Fibroblast of peridontal ligament (primary cell): Measurements from ENCODE around the gene DMD.
"Not testable (repeated sequence)": the region's sequence is repeated elsewhere in the genome, so short reads cannot be mapped to it uniquely, and the experiment has no call there.

ENCODE experiments used
- DNase-seq: peaks from one replicate; pipeline ENCODE4 v3.0.0-alpha.2; 2010; ENCODE audit errors: extremely low read depth

The DMD gene

DNA sequence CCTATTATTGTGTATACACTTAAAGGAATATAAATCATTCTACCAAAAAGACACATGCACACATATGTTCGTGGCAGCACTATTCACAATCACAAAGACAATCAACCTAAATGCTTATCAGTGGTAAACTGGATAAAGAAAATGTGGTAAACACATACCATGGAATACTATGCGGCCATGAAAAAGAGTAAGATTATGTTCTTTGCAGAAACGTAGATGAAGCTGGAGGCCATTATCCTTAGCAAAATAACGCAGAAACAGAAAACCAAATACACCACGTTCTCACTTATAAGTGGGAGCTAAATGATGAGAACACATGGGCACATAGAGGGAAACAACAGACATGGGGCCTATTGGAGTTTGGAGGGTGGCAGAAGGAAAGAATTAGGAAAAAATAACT is 593.2 kb downstream of the DMD start:
- DNase-seq = no peak

DNA sequence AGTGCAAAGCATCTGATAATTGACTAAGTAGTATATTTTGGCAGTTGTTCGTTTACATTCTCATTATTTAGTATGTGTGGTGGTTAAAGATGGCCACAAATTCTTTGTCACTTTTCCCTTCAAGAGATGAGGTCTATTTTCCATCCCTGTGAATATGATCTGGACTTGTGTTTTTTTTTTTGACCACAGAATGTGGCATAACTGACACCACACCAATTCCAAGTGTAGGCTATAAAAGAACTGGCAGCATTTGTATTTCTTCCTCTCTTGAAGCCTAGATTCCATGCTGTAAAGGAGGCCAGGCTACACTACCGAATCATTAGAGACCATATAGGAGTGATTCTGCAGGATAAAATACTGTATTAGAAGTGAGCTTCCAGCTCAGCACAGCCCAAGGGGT is 596.6 kb downstream of the DMD start:
- no peak for DNase-seq

DNA sequence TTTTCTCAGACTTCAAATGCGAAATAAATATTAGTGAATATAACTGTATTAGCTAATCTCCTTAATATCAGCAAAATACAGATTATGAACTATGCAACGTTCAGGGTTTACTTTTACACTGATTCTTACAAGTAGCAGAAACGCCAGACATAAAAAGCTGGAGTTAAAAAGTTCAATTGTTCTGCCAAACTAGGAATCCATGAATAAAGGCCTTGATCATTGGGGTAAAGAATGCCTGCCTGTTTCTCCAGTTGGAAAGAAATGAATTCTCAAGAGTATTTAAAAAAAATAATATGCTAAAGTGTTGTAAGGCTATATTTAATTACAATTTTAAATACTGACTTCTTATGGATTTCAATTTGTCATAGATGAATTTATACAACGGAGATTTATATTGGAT is 612.2 kb downstream of the DMD start:
- no peak for DNase-seq

DNA sequence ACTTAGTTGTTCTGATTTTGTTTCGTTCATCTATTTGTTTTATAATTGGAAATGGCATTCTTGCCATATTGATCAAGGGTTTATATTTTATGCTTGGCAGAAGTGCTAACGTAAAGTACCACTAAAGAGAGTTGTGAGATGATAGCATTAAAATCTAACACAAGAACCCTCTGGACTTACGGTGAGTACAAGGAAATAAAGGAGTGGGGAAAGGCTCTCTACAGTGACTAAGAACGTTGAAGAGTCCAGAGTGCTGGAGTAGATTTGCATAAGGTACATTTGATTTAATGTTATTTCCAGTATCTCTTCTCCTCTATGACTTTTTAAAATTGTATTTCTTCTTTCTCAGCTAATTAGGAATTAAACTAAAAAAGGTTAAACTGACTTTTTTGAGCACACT is 612.6 kb downstream of the DMD start:
- no peak for DNase-seq

DNA sequence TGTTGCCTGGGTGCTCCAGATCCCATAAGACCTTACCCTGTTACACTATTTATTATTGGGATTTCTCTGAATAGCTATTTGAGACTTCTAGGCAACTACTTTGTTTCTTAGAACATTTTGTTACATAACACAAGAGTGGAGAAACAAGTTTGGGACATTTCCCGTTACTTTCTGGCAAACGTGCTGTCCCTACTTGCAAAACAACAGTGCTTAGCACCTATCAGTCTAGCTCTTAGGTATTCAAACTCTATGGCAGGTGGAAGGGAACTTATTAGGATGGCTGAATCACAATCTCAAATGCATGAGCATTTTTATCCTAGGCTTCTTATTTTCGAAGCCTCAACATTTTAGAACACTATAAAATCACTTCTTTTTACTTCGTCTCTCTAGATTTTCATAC is 613.6 kb downstream of the DMD start:
- no peak for DNase-seq

DNA sequence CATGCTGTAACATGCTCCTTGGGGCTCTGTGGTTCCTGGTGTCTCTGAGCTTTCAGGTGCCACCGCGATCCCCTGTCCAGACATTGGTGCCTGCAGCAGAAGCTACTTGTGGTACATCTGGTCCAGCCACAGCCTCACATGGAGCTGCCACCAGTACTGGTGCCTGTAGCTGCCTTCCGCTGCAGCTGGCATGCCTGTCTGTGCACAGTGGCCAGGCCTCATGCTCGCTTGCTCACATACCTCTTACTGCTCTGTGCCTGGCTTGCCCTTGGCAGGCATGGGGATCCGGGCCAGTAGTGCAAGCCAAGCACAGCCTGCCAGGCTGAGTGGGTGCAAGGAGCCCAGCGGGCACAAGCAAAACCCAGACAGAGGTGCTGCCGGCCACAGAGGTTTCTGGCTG is 618.6 kb downstream of the DMD start:
- DNase-seq = no peak

DNA sequence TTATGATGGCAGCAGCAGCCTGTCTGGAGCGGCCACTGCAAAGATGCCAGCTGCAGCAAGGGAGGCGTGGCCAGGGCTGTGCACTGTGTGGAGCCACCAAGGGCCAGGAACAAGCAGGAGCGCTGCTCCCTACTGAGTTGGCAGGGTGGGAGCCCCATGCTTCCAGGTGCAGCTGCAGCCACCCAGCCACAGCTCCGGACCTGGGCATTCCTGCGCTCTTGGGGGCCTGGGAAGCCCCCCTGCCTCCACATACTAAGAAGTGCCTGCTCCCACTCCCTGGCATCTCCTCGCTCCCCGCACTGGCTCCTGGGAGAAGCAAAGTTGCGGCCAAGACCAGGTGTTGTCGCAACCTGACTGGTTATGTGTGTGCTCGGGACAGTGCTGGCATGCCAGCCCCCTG is 619.8 kb downstream of the DMD start:
- DNase-seq = no peak

DNA sequence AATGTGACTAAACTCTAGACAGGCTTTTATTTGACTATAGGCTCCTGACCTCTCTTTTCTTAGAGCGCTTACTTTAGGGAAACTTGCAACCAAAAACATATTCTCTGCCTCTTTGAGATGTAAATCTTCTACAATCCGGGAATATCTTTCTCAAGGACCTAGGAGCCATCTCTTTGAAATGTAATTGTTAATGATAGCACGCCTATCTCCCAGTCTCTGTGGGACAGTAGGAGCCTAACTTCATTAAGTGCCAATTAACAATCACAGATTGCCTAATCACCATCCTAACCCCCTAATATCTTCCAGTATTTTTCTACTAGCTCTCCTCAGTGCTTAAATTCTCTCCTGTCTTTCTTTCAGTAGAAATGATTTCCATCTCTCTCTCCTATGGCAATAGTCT is 628.6 kb downstream of the DMD start:
- no peak for DNase-seq

DNA sequence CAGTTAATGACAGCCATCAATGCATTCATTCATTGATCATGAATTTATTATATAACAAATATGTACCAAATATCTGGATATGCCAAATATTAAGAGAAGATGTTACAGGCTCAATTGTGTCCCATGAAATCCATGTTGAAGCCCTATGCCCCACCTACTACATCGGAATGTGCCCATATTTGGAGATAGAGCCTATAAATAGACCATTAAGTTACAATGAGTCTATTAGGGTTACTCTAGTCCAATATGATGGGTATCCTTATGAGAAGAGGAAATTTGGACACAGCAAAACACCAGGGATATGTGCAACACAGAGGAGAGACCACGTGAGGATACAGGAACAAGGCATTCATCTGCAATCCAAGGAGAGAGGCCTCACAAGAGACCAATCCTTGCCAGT is 634.5 kb downstream of the DMD start:
- no peak for DNase-seq

DNA sequence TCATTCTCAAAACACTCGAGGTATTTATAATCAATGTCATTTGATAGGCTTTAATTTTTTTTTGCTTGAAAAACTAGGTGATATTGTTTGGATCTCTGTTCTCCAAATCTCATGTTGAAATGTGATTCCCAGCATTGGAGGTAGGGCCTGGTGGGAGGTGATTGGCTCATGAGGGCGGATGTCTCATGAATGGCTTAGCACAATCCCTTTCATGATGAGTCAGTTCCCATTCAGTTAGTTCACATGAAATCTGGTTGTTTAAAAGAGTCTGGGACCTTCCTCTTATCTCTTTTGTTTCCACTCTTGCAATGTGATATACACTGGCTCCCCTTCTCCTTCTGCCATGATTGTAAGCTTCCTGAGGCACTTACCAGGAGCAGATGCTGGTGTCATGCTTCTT is 638.7 kb downstream of the DMD start:
- no peak for DNase-seq

DNA sequence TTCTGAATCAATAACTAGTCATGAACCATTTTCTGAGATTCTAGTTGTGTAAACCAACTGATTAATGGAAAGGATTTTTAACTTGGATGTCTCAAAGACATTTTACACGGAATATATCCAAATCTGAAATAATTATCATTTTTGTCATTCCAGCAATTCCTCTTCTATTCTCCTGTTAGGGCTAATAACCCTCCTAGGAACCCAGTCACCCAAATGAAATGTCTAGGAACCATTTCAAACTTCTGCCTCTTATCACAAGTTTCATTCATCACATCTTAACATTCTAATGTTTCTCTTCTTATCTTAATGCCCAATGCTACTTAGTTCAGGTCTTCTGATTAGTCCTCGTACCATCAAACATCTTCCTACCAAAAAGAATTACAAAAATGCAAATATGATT is 639.8 kb downstream of the DMD start:
- no peak for DNase-seq

DNA sequence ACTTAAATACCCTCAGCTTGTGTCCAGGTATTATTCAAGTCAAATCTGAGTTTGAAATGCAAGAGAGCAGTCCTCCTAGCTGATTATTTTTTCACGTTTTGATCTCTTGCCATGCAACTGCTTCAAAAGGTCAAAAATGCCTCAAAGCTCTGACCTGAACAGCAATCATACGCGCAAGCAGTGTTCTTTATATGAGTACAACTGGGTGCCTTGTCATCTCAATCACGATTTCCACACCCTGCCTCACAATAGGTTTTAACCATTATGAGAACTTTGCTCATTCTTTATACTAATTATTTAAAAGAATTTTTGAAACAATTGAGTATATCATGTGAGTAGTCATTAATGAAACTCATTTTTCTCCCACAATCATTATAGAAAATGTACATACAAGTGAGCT is 649.1 kb downstream of the DMD start:
- DNase-seq = no peak

DNA sequence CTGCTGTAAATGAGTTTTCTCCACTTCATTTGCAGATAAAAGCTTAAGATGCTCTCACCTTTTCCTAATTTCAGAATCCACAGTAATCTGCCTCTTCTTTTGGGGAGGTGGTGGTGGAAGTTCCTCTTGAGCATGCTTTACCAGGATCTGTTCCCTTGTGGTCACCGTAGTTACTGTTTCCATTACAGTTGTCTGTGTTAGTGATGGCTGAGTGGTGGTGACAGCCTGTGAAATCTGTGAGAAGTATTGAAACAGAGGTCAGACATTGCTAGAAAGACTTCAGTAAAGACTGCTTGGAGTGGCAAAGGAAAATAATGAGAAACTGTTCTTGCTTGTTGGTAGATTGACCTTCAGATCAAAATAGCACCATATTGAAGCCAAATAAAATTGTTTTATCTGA is 666.2 kb downstream of the DMD start:
- DNase-seq = no peak

DNA sequence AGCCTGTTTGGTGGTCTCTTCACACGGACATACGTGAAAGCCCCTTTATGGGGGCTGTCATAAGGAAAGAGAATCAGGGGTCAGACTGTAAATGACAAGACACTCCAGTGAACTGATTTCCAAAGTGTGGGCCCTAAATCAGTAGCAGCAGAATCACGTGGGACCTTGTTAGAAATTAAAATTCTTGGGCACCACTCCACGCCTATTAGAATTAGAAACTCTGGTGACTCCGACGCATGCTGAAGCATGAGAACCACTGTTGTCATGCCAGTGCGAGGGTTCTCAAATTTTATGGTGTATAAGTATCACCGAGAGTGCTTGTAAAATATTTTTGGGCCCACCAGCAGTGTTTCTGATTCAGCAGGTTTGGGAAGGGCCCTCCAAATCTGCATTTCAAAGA is 672.8 kb downstream of the DMD start:
- no peak for DNase-seq

DNA sequence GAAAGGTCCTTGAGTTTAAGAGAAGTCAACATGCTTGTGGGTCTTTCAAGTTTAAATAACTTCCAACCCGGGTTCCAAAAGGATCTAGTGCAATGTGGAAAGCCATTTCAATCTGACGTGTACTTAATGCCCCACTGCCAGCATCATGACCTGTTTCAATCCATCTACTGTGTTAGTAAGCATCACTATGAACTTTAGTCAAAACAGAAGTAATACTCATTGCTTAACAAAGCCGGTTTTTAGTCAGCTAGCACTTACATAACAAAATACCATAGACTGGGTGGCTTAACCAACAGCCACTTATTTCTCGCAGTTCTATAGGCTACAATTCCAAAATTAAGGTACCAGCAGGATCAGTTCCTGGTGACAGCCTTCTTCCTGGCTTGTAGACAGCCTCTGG is 677.5 kb downstream of the DMD start:
- DNase-seq = no peak

DNA sequence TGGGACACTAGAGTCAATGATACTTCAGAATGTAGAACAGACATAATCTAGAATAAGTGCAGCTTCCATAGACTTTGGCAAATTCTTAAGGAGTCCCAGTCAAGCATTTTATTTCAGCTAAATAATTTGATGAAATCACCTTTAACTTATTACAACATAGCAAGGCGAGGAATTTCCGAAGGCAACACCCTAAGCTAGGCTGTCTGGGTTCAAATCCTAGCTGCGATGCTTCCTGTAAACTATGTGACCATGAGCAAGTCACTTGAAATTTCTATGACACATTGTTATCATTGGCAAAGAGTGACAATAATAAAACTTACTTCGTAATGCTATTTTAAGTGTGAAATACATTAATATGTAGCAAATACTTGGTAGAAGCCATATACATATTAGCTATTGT is 679.1 kb downstream of the DMD start:
- no peak for DNase-seq

DNA sequence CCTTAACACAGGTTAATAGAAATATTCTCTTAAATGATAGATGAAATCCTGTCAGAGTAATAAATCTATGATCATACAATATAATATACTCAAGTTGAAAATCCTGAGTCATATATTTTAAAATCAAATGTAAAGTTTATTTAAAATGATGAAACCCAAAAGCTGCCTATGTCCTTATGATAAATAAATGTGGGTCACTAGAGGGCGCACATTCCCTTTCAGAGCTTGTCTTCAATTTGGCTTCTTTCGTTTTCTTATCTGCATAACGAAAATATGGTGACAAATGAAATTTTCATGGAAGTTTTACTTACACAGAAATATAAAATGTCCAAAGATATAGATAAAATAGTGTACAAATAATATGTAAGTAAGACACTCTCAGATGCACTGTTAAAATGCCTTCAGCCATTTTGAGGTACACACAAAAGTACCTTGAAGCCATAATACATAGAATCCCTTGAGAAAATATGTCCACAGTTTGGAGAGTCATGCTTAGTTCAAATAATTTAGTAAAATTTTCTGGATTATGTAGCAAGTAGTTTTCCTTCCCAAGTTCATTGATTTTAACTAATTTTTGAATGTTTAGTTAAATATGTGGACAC is 680.4 kb downstream of the DMD start:
- DNase-seq = peak; percentile 8

DNA sequence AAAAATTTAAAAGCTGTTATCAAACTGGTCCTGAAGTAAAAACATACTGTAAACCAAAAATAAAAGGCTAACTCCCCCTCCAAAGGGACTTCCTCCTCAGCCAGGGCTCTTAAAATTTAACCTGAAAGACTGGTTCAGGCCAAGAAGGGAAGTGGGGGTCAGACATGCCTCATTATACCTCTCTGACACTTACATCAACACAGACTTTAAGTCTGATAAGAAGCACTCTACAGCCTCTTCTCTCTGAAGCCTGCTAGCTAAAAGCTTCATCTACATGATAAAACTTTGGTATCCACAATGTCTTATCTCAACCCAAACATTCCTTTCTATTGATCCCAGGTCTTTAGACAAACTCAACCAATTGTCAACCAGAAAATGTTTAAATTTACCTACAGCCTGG is 682.9 kb downstream of the DMD start:
- not testable (repeated sequence) for DNase-seq

DNA sequence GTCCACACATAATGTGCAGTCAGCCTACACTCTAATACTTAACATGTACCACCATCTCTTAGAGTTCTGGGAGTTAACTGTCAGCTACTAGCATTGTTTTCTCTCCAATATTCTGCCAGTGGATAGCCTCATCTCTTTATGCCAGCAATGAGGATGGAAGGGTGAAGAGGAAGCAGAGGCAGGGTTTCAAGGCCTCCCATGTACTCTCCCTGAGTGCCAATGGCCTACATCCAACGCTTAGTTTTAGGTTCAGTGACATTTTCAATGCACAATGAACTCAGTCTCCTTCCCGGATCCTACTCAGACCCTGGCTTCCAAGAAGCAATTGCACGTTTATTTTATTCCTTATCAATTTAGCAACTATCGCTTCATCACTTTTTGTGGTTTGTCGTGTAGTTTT is 686.1 kb downstream of the DMD start:
- no peak for DNase-seq

DNA sequence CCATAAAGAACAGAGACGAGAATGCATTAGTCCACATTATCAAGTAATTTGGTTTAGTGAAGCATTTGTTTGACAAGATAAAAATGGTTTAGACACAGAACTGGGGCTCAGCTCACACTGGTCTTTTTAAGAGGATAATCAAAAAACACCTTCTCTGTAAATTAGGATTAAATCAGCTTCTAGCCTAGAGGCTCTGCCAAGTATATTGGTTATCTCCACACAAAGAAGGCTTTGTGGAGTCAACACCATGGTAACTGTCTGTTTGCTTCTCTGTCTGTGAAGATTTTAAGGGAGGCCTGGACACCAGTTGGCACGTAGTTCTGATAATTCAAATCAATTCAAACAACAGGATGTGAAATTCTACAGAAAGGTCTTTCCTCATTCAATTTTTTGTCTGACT is 687.0 kb downstream of the DMD start:
- no peak for DNase-seq

DNA sequence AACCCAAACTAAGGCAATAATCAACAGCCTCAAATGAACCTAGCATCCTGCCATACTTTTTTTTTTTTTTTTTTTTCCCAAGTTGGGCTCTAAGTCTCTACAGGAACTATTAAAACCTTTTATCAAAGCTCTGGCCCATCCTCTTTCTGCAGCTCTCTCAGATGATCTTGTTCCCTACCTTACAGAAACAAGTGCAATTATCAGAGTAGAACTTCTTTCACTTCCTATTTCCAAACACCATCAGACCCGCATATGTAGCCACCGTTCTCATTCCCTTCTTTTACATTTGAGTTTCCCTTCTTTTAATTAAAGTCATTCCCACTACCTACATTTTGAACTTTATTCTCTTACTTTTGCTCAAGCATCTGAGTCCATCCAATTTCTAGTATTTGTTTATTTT is 690.6 kb downstream of the DMD start:
- no peak for DNase-seq

DNA sequence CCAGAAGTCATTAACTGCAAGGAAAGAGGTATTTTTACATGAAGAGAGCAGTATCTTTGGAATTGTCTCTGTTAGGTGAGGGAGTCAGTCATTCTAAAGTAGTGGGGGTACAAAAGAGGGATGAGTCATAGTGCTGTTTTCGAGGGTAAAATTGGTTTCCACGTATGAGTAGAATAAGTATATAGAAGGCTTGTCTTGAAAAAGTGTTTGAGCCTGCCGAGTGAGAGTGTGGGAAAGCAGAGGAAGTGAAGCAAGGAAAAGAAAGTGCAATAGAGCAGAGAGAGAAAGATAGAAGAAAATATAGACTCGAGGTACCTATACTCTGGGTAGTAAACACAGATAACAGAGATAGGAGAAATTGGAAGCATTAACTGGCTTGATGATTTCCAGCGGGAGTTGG is 696.4 kb downstream of the DMD start:
- DNase-seq = no peak

DNA sequence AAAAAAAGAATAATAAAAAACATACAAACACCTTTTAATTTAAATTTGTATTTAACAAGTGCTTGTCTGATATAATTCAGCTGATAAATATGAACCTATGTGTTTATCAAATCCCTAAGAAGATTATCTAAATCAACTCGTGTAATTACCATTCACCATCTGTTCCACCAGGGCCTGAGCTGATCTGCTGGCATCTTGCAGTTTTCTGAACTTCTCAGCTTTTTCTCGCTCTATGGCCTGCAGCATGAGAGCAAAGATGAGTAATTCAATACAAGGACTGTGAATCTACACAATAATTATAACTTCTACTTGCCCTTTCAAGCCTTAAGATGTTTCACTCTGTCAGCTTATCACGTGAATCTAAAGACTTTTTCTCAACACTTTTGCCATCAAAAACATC is 709.7 kb downstream of the DMD start:
- DNase-seq = no peak

DNA sequence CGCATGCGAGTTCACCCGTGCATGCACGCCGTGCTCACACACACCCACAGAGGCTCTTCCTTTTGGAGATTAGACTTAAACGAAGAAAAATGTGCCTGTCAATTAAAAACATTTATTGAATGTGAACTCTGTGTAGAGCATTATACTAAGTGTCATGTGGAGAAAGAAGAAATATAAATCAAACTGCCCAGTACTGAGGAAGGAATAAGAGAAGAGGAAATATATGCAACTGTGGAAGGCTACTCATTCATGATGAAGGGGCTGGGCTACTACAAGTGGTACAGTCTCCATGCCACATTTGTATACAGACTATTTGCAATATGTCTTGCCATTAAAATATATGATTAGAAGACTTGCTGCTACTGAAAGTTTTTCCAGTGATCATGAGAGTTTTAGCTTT is 714.7 kb downstream of the DMD start:
- DNase-seq = no peak

DNA sequence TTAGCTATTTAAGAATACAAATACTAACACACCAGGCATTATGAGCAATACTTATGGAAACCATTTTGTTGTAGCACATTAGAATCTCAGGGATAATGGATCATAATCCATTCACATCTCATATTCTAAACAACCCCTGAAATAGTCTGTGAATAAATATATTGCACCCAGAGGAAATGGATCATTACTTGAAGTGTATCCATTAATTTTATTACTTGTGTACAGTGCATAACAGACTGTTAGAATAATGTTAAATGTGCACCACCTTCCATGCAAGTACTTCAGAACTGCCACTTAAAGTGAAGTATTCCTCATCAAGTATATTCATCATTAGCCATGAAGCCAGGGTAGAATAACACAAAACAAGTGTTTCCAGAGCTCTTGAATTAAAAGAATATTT is 715.5 kb downstream of the DMD start:
- DNase-seq = no peak
